ENCODE measurements around the gene CHCHD10.

- no peak for TF ChIP-seq EZH2 (IDR thresholded peaks at IDR 0.05; ENCODE audit: insufficient read depth, poor library complexity, severe bottlenecking)
- TF ChIP-seq EZH2phosphoT487 (IDR thresholded peaks at IDR 0.05; ENCODE audit: insufficient read depth, low read depth): no peak
Measured at GRCh38 chr22:23753385-23753784, 14.4 kb downstream of the CHCHD10 start.

Measured in GM23248 (cell line).